NCI-H128 (cell line): Measurements from ENCODE around the gene CCNE1.
"Not testable (repeated sequence)": the region's sequence is repeated elsewhere in the genome, so short reads cannot be mapped to it uniquely, and the experiment has no call there.

Experiments
- DNase-seq: peaks from one replicate; lab custom pipeline; 2025; ENCODE audit not compliant: unreplicated experiment; lab: John Stamatoyannopoulos, UW

Gene CCNE1

GRCh38 chr19:29785955-29786589 lies 25.7 kb upstream of the CCNE1 start:
- DNase-seq, result no peak

- DNase-seq, result no peak
Observed at GRCh38 chr19:29787281-29787680, 24.5 kb upstream of the CCNE1 start.

DNA sequence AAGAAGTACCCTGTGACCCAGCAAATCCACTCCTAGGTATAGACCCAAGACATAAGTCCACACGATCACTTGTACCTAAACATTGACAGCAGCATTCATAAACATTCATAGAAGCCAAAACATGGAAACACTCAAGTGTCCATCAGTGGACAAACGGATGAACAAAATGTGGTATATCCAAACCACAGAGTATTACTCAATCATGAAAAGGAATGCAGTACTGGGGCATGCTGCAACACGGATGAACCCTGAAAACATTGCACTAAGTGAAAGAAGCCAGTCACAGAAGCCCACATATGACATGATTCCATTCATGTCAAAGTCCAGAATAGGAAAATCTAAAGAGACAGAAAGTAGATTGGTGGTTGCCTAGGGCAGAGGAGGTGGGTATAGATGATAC lies 22.8 kb upstream of the CCNE1 start:
- no peak for DNase-seq

DNA sequence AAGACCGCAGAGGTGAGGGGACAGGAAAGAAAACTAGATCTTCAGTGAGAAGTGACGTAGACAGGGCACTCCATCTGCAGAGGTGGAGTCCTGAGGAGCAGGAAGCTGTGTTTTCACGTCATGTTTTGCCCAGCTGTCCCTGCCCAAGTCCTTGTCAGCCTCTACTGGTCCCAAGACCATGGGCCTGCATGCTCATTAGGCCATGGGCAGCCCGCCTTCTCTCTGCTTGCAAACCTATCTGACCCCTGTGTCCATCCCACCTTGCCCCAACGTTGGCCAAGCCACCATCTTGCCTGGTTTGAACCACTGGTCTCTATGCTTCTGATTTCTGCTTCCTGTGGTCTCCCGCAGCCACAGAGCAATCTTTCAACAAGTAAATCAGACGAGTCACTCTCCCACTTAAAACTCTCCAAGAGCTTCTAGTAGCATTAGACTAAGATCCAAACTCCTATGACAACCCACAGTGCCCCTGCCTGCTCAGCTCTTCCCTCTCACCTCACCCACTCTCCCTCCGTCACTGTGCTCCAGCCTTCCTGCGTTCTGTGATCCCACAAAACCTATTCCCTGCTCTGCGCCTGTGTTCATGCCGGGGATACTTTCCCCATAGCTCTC lies 18.6 kb upstream of the CCNE1 start:
- no peak for DNase-seq

DNA sequence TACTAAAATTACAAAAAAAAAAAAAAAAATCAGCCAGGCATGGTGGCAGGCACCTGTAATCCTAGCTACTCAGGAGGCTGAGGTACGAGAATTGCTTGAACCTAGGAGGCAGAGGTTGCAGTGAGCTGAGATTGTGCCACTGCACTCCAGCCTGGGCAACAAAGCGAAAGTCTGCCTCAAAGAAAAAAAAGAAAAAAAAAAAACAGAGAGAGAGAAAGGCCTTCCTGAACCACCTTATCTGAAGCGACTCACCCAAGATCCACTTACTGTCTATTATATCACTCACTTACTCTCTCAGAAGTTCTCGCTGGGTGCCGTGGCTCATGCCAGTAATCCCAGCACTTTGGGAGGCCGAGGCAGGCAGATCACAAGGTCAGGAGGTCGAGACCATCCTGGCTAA lies 17.3 kb upstream of the CCNE1 start:
- DNase-seq, result not testable (repeated sequence)

- no peak for DNase-seq
Observed at GRCh38 chr19:29795461-29796172, 16.2 kb upstream of the CCNE1 start.

GRCh38 chr19:29796173-29796573 lies 15.6 kb upstream of the CCNE1 start:
- DNase-seq, result no peak

- no peak for DNase-seq
Observed at GRCh38 chr19:29798774-29799497, 12.9 kb upstream of the CCNE1 start.

- DNase-seq, result no peak
Observed at GRCh38 chr19:29800100-29800825, 11.5 kb upstream of the CCNE1 start.

- DNase-seq, result not testable (repeated sequence)
Observed at GRCh38 chr19:29803951-29804350, 7.8 kb upstream of the CCNE1 start.

GRCh38 chr19:29804493-29804892 lies 7.3 kb upstream of the CCNE1 start:
- DNase-seq, result no peak

- DNase-seq, result no peak
Observed at GRCh38 chr19:29805031-29805965, 6.5 kb upstream of the CCNE1 start.

DNA sequence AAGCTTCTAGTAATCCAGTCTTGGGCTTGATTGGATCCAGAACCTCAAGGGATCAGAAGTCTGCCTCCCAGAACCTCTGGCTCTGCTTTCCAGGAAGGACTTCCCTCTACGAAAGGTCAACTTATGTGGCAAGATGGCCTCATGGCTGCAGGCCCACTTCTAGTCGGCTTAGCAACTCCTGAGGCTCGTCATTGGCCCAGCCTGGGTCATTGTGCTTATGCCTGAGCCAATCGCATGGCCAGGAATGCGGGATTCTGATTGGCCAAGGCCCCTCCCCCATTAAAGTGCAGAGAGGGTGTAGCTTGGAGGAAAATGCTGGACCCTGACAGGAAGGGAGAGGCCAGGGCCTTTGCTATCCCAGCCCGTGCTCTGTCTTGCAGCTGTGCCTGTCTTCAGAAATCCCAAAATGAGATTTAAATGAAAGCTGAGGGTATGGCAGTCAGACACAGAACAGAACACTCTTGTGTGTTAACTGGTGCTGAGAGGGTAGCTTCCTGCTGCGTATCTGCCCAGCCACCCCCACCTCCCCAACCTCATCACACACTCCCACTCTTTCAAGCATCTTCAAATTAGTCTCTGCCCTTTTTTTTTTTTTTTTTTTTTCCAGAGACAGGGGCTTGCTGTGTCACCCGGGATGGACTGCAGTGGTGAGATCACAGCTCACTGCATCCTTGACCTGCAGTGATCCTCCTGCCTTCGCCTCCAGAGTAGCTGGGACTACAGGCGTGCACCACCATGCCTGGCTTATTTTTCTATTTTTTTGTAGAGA lies 5.5 kb upstream of the CCNE1 start:
- no peak for DNase-seq

- no peak for DNase-seq
Observed at GRCh38 chr19:29807178-29807577, 4.6 kb upstream of the CCNE1 start.

- no peak for DNase-seq
Observed at GRCh38 chr19:29807870-29808405, 3.9 kb upstream of the CCNE1 start.

GRCh38 chr19:29809795-29810503 lies 1.8 kb upstream of the CCNE1 start:
- DNase-seq, result no peak

GRCh38 chr19:29810504-29810871 lies 1.3 kb upstream of the CCNE1 start:
- DNase-seq, result no peak

DNA sequence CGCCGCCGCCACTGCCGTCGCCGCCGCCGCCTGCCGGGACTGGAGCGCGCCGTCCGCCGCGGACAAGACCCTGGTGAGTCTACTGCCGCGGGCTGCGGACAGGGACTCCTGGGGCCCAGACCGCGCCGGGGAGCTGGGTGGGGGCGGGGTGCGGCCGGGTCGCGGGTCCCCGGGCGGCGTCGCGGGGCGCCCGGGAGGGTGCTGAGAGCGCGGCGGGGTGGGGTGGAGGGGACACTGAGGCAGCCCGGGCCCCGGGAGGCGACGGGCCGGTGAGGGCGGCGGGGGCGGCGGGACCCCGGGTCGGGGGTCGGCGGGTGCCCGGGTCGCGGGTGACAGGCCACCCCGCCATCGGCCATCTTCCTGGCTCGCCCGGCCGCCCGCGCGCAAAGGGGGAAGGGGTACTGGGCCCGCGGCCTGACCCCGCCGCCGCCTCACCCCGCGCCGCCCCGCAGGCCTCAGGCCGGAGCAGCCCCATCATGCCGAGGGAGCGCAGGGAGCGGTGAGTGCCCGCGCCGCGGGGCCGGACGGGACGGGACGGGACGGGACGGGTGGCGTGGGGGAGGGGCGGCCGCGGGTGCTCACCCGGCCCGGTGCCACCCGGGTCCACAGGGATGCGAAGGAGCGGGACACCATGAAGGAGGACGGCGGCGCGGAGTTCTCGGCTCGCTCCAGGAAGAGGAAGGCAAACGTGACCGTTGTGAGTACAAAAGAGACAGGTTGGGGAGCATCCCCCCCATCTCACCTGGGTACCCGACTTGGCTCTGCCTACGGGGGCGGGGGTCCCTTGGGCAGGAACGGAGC lies 489 bp downstream of the CCNE1 start:
- no peak for DNase-seq
